ENCODE results near the gene ATP8B4. TPM values are rescaled to one million over a fixed set of nuclear protein-coding genes. Genes with fewer than 3 reads are reported as not detected.
"Not testable (repeated sequence)": the region's sequence is repeated elsewhere in the genome, so short reads cannot be mapped to it uniquely, and the experiment has no call there.

Gene ATP8B4
- total RNA-seq, 1 donor from 2014 or later, result not detected

- Mint-ChIP-seq H3K36me3 (ENCODE audit: low read depth) (no peaks in the 10 kb centered on the region), H3K27me3 (ENCODE audit: low read depth) (no peaks in the 10 kb centered on the region), H3K9me3 (no peaks in the 10 kb centered on the region), H3K4me1 (peaks cover 5% of the 10 kb centered on the region), H3K27ac (ENCODE audit: unreplicated experiment) (no peak overlapping the region), H3K4me3 (no peak overlapping the region)
- DNase-seq (ENCODE audit: low read depth, low spot score), result no peak
- TF ChIP-seq CTCF (conservative IDR thresholded peaks at IDR 0.05), result no peak
Observed at GRCh38 chr15:50137893-50138292, 18.9 kb upstream of the ATP8B4 start.

GRCh38 chr15:50137330-50137761 is 18.3 kb upstream of the ATP8B4 start:
- Mint-ChIP-seq H3K4me3 (no peak overlapping the region), H3K36me3 (ENCODE audit: low read depth) (no peaks in the 10 kb centered on the region), H3K27me3 (ENCODE audit: low read depth) (no peaks in the 10 kb centered on the region), H3K27ac (ENCODE audit: unreplicated experiment) (no peak overlapping the region), H3K4me1 (peaks cover 5% of the 10 kb centered on the region), H3K9me3 (no peaks in the 10 kb centered on the region)
- no peak for DNase-seq (ENCODE audit: low read depth, low spot score)
- TF ChIP-seq CTCF (conservative IDR thresholded peaks at IDR 0.05), result no peak

- Mint-ChIP-seq H3K27ac (ENCODE audit: unreplicated experiment) (no peak overlapping the region), H3K36me3 (ENCODE audit: low read depth) (no peaks in the 10 kb centered on the region), H3K9me3 (no peaks in the 10 kb centered on the region), H3K27me3 (ENCODE audit: low read depth) (no peaks in the 10 kb centered on the region), H3K4me3 (no peak overlapping the region), H3K4me1 (peaks cover 5% of the 10 kb centered on the region)
- DNase-seq (ENCODE audit: low read depth, low spot score), result no peak
- TF ChIP-seq CTCF (conservative IDR thresholded peaks at IDR 0.05), result no peak
Observed at GRCh38 chr15:50135031-50135551, 16.1 kb upstream of the ATP8B4 start.

- no peak for TF ChIP-seq CTCF (conservative IDR thresholded peaks at IDR 0.05)
- no peaks in the 10 kb centered on the region for H3K27me3 Mint-ChIP-seq (ENCODE audit: low read depth)
- H3K4me1 Mint-ChIP-seq, result peaks cover 5% of the 10 kb centered on the region
- no peaks in the 10 kb centered on the region for H3K9me3 Mint-ChIP-seq
- H3K27ac Mint-ChIP-seq (ENCODE audit: unreplicated experiment), result no peak overlapping the region
- DNase-seq (ENCODE audit: low read depth, low spot score), result no peak
- no peaks in the 10 kb centered on the region for H3K36me3 Mint-ChIP-seq (ENCODE audit: low read depth)
- H3K4me3 Mint-ChIP-seq, result no peak overlapping the region
Observed at GRCh38 chr15:50134524-50135024, 15.5 kb upstream of the ATP8B4 start.

GRCh38 chr15:50132251-50132984 is 13.4 kb upstream of the ATP8B4 start:
- DNase-seq (ENCODE audit: low read depth, low spot score); H3K36me3 Mint-ChIP-seq (ENCODE audit: low read depth); H3K9me3 Mint-ChIP-seq; H3K4me3 Mint-ChIP-seq; H3K4me1 Mint-ChIP-seq; H3K27ac Mint-ChIP-seq (ENCODE audit: unreplicated experiment); H3K27me3 Mint-ChIP-seq (ENCODE audit: low read depth): not testable (repeated sequence)

GRCh38 chr15:50131617-50132016 is 12.6 kb upstream of the ATP8B4 start:
- Mint-ChIP-seq H3K27ac (ENCODE audit: unreplicated experiment) (no peak overlapping the region), H3K4me3 (no peak overlapping the region), H3K27me3 (ENCODE audit: low read depth) (no peaks in the 10 kb centered on the region), H3K36me3 (ENCODE audit: low read depth) (no peaks in the 10 kb centered on the region), H3K9me3 (no peaks in the 10 kb centered on the region), H3K4me1 (peaks cover 5% of the 10 kb centered on the region)
- TF ChIP-seq CTCF (conservative IDR thresholded peaks at IDR 0.05), result no peak
- DNase-seq (ENCODE audit: low read depth, low spot score), result no peak

Measured in neural crest cell (in vitro differentiated cells).